HG02884 (cell line): ENCODE results near the gene CNTNAP5.

Source experiments
- ATAC-seq: cut with Tn5 transposase; IDR thresholded peaks from one replicate; pipeline ENCODE4 v1.9.1; 2021; ENCODE audit warnings: mild to moderate bottlenecking, moderate library complexity; ENCODE audit not compliant: unreplicated experiment

CNTNAP5 gene

DNA sequence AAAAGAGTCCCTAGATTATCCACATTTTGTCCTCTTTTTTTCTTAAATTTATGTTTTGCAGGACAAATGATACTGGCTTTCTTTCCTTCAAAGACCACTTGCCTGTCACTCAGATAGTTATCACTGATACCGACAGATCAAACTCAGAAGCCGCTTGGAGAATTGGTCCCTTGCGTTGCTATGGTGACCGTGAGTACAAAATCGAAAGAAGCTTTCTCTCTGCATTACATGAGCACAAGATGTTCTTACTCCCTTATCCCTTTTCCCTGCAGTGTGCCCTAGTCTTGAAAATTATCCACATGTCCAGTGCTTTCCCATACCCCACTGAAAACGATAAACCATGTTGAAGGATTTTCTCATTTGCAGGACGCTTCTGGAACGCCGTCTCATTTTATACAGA lies 738.5 kb downstream of the CNTNAP5 start:
- no peak for ATAC-seq

DNA sequence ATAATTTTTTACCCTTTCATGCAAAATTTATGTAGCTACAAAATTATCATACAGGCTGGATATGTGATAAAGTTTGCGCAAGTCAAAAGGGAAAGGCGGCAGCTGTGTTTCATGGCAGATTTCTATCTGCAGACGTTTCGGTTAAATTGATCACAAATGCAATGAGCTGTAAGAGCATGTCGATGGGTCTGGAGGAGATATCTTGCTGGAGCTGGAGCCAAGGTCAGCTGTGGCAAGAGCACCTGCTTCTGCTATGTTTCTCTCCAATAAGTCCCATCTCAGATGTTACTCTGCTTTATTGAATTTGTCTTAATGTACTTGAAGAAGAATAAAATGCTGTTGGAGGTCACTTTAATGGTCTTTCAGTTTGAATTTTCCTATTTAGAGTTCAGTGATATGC lies 749.7 kb downstream of the CNTNAP5 start:
- ATAC-seq: no peak

DNA sequence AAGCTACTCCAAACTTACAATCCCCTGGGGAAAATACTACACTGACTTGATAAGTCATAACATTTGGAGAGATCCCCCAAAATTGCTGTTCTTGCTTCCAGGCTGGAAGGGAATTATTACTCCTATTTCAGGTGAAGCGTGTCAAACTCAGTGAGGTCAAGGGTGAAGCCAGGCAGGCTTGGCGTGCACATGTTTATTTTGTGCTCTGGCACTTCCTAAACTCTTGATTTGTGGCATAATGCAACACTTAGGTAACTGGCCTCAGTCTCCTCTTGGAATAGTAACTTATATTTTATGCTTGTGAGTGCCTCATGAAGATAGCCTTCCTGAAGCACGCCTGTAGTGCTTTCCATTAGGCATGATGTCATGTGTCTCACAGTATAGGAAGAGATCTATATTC lies 751.2 kb downstream of the CNTNAP5 start:
- no peak for ATAC-seq

DNA sequence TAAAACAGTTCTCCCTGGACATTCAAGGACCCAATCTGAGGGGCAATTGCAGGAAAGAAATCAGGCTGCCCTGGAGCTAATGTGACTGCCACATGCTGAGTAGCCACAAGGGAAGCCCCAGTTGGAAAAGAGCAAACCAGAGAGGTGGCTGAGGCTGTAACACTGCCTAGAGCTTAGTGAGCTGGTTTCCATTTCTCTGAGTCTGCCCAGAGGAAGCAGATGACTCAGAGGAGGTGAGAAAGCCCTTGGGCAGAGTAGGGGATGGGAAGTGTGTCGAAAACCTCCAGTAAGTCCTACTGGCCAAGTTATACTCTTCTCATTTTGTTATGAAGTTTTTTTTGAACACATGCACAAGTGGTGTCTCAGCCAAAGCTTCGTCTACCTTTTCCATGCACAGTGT lies 753.0 kb downstream of the CNTNAP5 start:
- no peak for ATAC-seq

DNA sequence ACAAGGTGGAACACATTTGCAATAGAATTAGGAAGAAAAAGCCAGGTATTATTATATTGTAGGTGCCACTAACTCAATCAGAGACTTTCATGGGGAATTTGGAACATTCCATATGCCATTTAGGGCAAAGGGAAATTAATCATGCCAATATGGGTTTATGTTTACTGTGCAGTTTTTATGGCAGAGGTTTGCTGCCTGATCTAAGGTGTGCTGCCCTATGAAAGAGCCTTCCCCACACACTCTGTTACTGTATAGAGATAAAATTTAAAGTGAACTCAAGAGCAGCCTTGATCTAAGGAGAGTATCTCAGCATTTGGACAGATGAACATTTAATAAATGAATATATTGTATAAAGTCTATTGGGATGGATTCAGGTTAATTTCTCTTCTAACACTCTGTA lies 771.6 kb downstream of the CNTNAP5 start:
- no peak for ATAC-seq

DNA sequence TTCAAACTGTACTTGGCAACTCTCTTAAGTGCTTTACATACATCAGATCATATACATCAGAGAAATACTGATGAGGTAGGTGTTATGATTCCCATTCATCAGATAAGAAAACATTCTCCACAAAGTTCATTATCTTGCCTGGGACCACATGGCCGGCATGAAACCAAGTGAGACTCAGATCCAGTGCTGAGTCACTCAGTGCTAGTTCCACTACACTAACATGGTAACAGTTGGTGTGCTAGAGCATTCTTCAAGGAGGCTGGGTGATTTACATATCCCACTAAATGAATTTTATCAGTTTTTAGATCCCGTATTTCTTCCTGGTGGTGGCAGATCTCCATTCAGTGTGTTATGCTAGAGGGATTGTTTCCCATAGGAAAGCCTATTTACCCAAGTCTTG lies 772.0 kb downstream of the CNTNAP5 start:
- no peak for ATAC-seq

DNA sequence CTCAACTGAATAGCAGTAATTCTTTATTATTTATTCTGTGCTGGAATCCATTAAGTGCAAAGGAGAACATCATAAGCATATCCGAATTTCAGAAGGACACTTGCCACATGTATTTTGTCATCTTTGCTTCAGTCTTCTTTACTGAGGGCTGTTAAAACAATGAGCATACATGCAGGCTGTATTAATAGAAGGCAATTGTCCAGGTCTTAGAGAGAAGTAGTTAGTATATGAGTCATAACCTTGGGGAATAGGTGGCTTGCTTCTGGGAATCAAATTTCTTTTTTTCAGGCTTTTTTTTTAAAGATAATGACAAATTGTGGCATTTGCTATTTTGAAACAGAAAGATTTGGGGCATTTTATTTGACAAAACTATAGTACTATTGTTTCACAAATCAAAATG lies 773.5 kb downstream of the CNTNAP5 start:
- ATAC-seq: no peak

DNA sequence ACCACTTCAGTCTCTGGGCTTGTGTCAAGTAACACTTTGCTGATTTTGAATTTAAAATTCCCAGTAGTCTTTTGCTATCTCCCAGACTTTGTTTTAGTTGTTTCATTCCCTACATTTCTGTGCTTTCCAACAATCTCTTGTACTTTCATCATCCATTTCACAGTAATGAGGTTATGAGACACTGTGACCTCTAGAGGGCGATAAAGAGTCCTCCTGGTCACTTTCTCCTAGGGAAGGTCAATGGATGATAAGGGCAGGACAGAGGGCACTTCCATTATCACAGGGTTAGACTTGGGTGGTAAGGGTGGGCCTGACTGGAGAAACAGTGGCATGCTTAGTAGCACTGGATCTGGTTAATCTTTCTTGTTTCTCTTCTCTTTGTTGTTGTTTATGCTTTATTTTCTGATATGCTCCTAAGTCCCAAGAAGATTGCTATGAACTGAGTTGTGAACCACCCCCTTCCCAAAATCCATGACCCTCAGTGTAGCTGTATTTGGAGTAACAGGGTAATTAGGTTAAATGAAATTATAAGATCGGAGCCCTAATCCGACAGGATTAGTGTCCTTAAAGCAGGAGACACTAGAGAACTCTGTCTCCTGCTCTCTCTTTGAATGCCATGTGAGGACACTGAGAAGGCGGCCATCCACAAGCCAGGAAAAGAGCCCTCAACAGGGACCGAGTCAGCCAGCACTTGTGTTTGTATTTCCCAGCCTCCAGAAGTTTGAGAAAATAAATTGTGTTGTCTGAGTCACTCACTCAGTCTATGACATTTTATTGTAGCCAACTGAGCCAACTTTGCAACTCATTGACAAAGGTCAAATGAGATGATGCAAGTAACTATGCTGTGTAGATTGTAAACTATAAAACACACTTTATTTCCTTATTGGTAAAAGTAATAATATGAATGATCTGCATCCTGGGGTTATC lies 779.2 kb downstream of the CNTNAP5 start:
- ATAC-seq: peak; percentile 80

DNA sequence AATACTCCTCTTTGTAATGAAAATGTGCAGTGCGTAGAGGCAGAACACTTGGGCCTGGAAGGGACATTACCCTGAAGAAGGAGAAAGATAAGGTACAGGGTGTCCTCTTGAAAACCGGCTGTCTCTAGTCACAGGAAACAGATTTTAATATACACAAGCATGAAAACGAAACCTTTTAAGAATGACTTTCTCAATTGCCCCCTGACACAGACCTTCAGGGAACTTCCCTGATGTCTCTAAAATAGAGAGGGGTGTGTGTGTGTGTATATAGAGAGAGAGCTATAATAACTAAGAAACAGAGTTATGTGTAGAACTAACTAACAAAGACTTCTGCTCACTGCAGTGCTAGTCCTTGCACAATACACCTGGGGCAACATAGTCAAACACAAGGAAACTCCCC lies 780.0 kb downstream of the CNTNAP5 start:
- ATAC-seq: no peak

DNA sequence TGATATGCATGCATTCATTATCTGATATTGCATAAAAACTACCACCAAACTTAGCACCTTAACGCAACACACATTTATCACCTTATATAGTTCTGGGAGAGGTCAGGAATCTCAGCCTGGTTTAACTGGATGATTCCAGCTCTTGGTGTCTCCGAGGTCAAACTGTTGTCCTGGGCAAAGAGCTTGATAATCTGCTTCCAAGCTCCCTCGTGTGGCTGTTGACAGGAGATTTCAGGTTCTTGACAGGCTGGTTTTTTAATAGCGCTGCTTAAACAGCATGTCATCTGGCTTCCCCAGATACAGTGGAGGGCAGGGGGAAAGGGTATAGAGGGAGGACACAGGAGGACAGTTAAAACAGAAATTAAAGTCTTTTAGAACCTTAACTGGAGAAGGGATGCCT lies 785.0 kb downstream of the CNTNAP5 start:
- no peak for ATAC-seq

DNA sequence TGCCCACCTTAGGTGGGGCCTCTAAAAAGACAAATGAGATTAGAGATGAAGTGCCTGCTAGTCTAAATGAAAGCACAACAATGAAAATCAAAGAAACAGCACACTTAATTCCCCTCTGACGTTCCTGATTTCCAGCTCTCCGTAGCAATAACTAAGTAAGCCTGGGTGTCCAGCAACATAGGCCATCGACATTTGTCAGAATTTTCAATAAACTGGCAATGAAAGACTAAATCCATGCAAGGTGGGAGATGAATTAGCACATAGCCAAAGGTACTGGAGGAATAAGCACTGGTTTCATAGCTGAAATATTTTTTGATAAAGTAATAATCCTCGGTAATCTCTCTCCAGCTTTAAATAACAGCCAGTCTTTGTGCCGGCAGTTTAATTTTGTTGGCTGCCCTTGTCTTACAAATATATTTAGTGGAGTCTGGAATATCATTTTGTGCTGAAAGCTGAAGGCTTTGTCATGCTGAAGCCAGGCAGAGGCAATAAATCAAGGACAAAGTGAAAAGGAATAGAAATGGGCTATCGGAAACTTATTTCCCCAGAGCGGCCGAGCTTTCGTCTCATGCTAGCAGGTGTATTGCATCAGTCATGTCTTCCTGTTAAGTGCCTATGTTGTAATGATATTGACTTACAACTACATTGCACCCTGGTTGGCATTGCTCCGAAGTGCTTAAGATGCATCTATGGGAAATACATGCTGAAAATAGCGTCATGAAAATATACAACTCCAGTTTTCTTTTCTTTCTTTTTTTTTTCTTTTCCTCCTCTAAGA lies 790.1 kb downstream of the CNTNAP5 start:
- no peak for ATAC-seq

DNA sequence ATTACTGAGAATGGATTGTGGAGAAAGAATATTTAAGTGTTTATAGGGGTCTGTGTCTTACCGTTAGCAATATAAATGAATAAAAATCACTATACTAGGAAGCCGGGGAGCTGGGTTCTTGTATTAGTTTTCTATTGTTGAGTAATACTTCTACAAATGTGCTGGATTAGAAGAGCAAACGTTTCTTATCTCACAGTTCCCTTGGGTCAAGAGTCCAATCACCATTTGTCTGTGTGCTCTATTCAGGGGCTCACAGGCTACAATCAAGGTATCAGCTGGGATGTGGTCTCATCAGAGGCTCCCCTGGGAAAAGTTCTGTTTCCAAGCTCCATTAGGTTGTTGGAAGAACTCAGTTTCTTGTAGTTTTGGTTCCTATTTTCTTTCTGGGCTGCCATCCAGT lies 790.9 kb downstream of the CNTNAP5 start:
- ATAC-seq: no peak

DNA sequence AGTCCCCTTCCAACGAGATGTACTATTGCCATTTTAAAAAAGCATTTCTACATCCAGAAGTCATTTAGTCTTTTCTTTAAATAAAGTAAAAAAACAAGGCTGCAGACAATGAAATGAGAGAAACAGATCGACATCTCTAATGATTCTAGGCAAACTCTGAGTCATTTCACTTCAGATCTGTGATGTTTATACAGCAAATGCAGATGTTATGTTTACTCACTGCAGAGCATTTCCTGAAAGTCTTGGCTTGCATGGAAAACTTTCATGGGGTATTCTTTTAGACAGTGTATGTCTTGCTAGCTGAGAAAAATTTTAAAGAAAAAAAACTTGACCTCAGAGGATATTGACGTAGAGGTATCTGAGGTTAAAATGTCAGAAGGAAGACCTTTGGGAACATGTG lies 797.4 kb downstream of the CNTNAP5 start:
- ATAC-seq: no peak

DNA sequence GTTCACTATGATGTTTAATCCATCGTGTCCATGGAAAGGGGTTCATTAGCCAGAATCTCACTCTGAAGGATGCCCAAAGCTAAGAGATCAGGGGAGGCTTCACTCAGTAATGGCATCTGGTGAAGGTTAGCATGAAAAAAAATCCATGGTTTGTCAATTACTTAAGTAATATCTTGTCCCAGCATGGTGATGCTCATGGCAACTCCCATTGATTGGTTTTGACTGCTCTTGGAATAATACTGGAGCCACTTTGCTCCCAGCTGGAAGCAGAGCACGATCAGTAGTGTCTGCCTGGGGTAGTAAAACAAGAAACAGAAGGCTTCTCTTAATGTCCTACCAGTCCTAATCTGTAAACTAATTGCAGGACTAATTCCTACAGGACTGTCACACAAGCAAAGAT lies 799.4 kb downstream of the CNTNAP5 start:
- no peak for ATAC-seq

DNA sequence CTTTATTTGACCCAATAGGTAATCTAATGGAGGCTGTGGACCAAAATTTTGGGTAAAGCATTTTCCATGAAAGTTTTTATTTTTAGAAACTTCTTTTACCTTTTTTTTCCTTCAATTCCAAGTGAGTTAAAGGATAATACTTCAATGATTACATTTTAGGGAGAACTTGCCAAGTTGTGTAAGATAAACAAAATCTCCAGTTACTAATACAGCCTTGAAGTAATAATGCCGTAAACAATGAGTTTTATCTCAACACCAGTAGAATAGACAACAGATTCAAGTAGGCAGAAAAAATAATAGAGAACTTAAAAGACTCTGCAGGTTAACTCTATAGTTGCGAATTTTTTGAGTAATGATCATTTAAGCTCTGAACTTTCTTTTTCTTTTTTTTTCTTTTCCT lies 807.4 kb downstream of the CNTNAP5 start:
- no peak for ATAC-seq

DNA sequence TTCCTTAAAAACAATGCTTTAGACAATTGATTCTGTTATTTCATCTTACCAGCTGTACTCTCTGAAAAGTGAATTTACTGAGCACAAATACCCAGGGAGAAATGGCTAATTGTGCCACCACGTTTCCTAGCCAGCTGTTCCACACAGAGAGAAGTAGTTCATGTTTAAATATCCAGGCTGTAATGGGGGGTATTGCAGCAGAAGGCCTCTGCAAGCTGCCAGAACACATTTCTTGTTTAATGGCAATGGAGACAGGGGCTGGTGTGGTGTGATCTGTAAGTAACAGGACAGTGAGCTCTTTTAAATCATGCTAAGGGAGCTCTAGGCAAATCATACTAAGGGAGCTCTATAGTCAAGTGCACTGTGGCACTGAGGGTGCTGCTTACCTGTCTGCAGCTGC lies 809.2 kb downstream of the CNTNAP5 start:
- ATAC-seq: no peak

DNA sequence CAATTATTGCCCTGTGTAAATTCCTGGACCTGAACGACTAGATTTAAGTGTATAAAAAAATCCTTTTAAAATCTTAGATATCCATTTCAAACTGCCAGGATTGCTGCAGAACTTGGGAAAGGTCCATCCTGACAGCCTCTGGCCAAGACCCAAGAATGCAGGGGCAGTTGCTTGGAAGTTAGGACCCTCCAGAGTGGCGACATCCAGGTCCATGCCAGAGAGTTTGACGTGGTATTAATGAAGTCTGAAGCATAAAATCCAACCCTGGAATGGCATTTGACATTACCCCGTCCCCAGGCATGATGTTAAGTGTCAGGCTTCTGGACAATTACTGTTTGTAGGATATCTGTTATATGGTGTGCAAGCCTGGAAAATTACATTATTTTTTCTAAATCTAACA lies 810.2 kb downstream of the CNTNAP5 start:
- ATAC-seq: no peak

DNA sequence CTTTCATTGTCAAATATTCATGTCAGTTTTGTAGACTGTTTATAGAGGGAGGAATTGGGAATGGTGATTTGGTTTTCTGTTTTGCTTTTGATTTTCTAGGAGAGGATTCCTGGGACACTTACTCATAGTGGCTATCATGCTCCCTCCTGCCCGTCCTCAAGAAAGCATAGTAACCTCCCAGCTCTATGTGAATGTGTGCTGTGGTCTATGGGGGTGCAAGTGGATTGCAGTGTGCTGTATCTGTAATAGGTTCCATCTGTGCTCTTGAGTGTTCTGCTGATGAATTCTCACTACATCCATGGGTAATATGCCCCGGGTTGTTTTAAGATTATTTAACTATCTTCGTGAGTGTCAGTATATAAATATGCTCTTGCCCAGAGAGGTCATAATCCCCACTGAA lies 811.3 kb downstream of the CNTNAP5 start:
- no peak for ATAC-seq

DNA sequence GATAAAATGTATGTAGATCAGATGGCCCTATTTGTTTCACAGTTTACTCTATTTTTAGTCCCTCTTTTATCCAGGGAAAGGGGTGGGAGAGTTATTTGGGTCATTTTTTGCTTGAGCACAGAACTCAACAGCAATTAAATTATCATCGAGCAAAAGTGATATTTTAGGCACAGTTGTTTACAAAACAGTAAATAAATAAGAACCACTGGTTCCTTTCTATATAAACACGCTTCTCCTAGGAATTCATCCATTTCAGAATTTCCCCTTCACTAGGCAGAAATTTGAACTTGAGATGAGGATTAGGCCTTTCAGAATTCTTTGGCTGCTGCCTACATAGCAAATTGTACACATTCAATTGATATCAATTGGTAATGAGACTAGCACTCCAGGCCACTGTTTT lies 812.4 kb downstream of the CNTNAP5 start:
- ATAC-seq: no peak

DNA sequence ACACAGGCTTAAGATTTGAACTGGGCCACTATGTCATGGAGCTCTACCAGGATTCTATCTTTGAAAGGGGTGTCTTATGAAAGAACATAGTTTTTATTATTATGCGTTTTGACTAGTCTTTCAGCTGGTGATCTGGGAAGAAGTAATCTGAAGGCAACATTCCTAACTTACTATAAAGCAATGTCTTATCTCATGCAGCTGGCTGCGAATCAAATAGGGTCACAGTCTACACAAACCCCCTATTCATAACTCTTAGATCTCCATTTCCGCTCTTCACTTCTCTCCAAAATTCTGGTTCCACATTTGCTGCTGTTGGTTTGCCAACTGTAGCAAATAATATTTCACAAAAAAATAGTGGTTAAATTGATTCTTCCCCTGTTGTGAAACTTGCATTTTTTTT lies 813.3 kb downstream of the CNTNAP5 start:
- ATAC-seq: no peak

DNA sequence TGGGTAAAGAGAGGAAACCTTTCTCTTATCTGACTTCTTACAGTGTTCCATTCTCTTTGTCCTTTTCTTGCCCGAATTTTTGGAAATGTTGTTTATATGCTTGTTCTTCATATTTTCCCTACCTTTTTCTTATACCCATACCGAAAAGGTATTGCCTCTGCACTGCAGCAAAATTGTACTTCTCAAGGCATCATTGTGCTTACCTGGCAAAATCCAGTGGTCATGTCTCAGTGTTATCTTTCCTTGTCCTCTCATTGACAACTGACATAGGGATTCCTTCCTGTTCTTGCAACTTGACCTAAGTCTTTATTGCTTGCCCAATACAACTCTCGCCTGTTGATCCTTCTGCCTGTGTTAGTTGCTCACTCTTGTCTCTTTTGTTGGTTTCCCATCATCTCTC lies 842.2 kb downstream of the CNTNAP5 start:
- no peak for ATAC-seq

DNA sequence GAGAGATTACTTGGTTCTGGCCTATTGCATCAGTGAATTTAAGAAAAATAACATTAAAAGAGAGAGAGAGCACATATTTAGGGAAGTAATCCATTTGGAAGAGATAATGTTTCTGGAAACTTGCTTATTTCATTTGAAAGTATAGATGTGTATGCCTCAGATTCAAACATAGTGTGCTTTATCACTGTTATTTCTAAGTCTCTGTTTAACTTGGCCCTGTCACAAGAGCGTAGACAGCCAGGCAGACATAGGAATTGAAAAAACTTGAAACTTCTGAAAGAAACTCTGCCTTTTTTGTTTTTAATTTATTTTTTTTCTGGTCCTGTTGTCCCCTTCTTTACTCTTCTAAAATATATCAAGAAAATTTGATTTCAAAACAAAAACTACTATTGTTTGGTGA lies 849.1 kb downstream of the CNTNAP5 start:
- ATAC-seq: no peak
